HG03045 (cell line): ENCODE data around the gene BIK.

Experiments
- ATAC-seq: cut with Tn5 transposase; IDR thresholded peaks from one replicate; pipeline ENCODE4 v1.9.1; 2021; ENCODE audit warnings: mild to moderate bottlenecking, moderate library complexity; ENCODE audit not compliant: unreplicated experiment

BIK gene

DNA sequence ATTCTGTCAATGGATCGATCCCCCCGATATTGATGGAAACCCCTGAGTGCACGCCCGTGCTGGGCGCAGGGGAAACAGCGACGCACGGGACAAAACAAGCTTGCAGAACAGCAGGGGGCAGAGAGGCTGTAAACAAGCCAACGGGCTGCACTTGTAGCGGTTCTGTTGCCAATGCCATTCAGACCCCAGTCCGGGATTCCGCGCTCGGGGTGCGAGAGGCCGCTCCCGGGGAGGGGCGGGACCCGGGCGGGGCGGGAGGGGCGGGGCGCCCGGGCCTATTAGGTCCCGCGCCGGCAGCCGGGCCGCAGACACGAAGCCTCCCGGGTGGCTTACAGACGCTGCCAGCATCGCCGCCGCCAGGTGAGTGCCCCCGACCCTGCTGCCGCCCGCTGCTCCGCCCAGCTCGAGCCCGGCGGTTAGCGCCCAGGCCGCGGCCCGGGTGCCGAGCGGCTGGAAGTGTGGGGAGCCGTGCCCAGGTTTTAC lies at the start of gene BIK:
Gene BIK, plus strand, starts transcription at position 307 of the 483 bp plus-strand sequence. CDS start 13,273 bp downstream, outside the sequence.
- ATAC-seq = peak; percentile 42

- no peak for ATAC-seq
Observed at GRCh38 chr22:43066134-43066533, 44.4 kb upstream of the BIK start.

- no peak for ATAC-seq
Observed at GRCh38 chr22:43066844-43067385, 43.6 kb upstream of the BIK start.

- ATAC-seq = no peak
Observed at GRCh38 chr22:43077121-43077877, 33.3 kb upstream of the BIK start.

- no peak for ATAC-seq
Observed at GRCh38 chr22:43078522-43078921, 32.0 kb upstream of the BIK start.

GRCh38 chr22:43079742-43080141 lies 30.8 kb upstream of the BIK start:
- ATAC-seq = no peak

- no peak for ATAC-seq
Observed at GRCh38 chr22:43080616-43081015, 29.9 kb upstream of the BIK start.

- ATAC-seq = no peak
Observed at GRCh38 chr22:43081968-43082367, 28.6 kb upstream of the BIK start.

- ATAC-seq = no peak
Observed at GRCh38 chr22:43085658-43086606, 24.6 kb upstream of the BIK start.

DNA sequence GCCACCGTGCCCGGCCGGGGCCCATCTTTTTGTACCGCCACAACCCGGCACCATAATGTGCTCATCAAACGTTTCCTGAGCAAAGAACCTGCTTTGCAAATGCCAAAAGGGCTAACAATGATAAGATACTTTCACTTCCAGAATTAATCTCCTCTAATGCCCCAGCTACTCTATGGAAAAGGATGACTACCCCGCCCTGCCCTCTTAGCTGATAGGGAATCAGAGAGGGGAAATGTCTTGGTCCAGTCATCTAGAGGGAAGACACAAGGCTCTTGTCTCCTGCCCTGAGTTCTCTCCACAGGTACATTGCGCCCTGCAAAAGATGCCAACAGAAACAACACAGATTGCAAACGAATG lies 21.9 kb upstream of the BIK start:
- ATAC-seq = peak; percentile 8

DNA sequence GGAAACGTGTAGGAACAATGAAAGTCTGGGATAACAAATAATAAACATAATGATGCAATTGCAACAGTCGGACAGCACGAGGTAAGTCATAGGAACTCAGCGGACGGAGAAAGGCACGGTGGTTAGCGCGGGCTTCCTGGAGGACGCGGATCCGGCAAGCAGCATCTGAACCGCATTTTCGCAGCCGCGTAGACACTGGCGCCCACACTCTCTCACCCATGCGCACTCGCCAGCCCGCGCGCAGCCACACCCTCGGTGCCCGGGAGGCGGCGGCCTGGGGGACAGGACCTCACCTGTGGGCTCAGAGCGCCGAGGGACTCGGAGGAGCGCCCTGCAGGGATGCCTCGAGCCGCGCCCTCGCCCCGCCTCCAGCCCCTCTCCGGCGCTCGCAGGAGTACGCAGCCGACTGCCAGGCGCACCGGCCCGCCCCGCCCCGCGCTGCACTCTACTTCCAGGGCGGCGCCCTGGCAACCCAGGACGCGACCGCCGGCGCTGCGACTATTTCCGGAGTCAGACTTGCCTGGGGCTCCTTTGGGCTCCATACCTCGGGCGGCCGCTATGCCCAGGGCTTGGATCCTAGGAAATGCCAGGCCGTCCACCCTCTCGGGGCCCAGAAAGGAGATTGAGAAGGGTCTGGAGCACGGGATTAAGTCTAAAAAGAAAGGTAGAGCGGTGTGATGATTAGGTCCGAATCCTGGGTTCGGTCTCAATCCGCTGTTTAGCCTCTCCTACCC lies 21.4 kb upstream of the BIK start, which contains the start of gene TTLL1:
Gene TTLL1, minus strand, starts transcription at position 408 of the 734 bp plus-strand sequence. CDS start 13,805 bp downstream, outside the sequence.
- ATAC-seq = peak; percentile 81

GRCh38 chr22:43090130-43090789 lies 20.3 kb upstream of the BIK start:
- no peak for ATAC-seq

DNA sequence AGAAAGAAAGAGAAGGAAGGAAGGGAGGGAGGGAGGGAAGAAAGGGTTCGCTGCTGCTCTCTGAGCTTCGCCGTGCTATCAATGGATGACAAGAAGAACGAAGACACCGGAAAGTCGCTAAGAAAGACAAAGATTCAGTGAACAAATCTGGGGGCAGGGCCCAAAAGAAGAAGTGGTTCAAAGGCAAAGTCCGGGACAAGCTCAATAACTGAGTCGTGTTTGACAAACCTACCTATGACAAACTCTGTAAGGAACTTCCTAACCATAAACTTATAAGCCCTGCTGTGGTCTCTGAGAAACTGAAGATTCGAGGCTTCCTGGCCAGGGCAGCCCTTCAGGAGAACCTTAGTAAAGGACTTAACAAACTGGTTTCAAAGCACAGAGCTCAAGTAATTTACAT lies 18.5 kb upstream of the BIK start:
- no peak for ATAC-seq

GRCh38 chr22:43094085-43094484 lies 16.5 kb upstream of the BIK start:
- ATAC-seq = no peak

DNA sequence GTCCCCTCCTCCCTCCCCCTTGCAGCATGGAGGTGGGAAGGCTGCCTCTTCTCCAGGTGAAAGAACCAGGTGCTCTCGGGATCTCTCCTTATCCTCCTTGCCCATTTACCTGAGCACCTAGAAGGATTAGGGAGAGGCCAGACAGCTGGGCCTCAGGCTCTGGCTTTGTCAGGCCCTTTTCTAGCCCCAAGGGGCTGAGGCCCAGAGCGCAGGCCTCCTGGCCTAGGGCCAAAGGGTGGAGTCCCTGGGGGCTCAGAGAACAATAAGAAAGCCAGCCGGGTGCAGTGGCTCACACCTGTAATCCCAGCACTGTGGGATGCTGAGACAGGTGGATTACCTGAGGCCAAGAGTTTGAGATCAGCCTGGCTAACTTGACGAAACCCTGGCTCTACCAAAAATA lies 16.0 kb upstream of the BIK start:
- ATAC-seq = no peak

DNA sequence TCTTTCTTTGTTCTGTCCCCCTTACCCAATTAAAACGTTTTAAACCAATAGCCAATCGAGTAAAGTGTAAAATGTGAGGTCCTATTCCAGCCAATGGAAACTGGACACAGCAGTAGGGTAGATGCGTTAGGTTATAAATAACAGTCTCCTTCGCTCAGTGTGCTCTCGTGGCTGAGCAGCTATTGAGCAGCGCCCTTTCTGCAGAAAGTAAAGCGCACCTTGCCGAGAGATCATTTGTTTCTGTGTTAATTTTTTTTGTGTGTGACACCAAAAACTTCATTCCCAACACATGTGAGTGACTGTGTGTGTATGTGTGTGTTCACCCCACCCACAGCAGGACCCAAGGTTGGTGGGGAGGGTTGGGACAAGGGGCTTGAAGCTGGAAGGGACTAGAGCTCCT lies 14.1 kb upstream of the BIK start:
- ATAC-seq = no peak

DNA sequence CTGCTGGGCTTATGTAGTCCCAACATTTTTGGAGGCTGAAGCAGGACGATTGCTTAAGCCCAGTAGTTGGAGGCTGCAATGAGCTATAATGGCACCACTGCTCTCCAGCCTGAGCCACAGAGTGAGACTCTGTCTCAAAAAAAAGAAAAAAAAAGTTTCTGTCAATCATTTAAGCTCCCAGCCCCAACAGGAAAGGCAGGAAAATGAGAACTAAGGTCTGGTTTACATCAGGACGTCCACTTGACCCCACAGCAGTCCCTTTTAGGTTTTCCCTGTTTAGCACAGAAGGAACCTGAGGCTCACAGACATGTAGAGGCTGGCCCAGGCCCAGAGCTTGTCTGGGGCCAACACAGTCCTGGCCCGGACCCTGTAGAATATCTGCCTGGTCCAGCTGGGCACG lies 12.2 kb upstream of the BIK start:
- ATAC-seq = no peak

DNA sequence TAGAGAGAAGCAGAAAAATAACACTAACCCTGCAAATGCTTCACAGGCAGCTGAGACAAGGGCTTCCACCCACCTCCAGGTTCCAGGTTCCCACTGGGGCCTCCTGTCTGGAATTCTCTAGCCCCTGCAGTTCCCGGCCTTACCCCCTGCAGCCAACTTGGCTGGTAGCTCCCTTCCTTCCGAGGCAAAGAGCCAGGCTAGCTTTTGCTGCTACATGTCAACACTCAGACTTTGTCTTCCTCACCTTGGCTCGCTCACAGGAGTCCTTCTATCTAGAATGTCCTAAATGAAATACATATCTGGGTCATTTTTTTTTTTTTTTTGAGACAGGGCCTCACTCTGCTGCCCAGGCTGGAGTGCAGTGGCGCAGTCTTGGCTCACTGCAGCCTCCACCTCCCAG lies 11.5 kb upstream of the BIK start:
- no peak for ATAC-seq

GRCh38 chr22:43100225-43100624 lies 10.3 kb upstream of the BIK start:
- no peak for ATAC-seq

DNA sequence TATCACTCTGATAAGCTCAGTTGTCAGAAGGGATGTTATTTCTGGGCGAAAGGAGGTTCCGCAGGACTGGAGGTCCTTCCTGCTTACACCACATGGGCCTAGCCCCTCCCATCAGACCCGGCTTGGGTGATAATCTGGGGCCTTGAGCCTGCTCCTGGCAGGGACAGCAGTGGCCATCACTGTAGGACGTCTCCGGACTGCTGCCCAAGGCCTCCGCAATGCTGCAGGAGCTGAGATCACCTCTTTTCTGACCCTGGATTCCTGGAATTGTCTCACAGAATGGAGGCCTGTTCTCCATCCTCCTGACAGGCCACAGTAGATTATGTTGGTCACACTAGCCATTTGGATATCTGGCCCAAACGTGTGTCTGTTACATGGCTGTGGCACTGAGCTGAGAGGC lies 9.2 kb upstream of the BIK start:
- no peak for ATAC-seq
